GM12891 (cell line): Measurements from ENCODE around the gene DCP1B.

Source experiments
- POLR2A ChIP-seq: IDR thresholded peaks from 2 replicates; pipeline ENCODE4 v1.6.1; 2011; ENCODE audit warnings: low read depth, low read length, control low read depth
- POLR2AphosphoS5 ChIP-seq: IDR thresholded peaks from 2 replicates; pipeline ENCODE4 v1.6.1; 2011; ENCODE audit warnings: low read depth, low read length, control low read depth
- SPI1 ChIP-seq: IDR thresholded peaks from 2 replicates; pipeline ENCODE4 v1.6.1; 2011; ENCODE audit warnings: low read depth, low read length, control low read depth

GRCh38 chr12:2013527-2014223, 9.4 kb upstream of the DCP1B start:
- no peak for TF ChIP-seq POLR2AphosphoS5
- no peak for TF ChIP-seq SPI1
- TF ChIP-seq POLR2A = no peak
